GM21737 (cell line): ENCODE measurements around the gene PCDHB8.
"Not testable (repeated sequence)": the region's sequence is repeated elsewhere in the genome, so short reads cannot be mapped to it uniquely, and the experiment has no call there.

Source experiments
- ATAC-seq: cut with Tn5 transposase; IDR thresholded peaks from one replicate; pipeline ENCODE4 v1.9.1; 2021; ENCODE audit warnings: mild to moderate bottlenecking, moderate library complexity; ENCODE audit not compliant: unreplicated experiment

The PCDHB8 gene

DNA sequence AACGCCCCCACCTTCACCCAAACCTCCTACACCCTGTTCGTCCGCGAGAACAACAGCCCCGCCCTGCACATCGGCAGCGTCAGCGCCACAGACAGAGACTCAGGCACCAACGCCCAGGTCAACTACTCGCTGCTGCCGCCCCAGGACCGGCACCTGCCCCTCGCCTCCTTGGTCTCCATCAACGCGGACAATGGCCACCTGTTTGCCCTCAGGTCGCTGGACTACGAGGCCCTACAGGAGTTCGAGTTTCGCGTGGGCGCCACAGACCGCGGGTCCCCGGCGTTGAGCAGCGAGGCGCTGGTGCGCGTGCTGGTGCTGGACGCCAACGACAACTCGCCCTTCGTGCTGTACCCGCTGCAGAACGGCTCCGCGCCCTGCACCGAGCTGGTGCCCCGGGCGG, 47.3 kb downstream of the PCDHB8 start:
- ATAC-seq = not testable (repeated sequence)

DNA sequence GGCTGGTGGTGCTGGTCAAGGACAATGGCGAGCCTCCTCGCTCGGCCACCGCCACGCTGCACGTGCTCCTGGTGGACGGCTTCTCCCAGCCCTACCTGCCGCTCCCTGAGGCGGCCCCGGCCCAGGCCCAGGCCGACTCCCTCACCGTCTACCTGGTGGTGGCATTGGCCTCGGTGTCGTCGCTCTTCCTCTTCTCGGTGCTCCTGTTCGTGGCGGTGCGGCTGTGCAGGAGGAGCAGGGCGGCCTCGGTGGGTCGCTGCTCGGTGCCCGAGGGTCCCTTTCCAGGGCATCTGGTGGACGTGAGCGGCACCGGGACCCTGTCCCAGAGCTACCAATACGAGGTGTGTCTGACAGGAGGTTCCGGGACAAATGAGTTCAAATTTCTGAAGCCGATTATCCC, 47.8 kb downstream of the PCDHB8 start:
- ATAC-seq = not testable (repeated sequence)
